Measurements from ENCODE around the gene FARS2.

GRCh38 chr6:5705252-5705651 lies 443.9 kb downstream of the FARS2 start:
- TF ChIP-seq POLR2A (IDR thresholded peaks at IDR 0.05): no peak
- TF ChIP-seq, protein P1, sequence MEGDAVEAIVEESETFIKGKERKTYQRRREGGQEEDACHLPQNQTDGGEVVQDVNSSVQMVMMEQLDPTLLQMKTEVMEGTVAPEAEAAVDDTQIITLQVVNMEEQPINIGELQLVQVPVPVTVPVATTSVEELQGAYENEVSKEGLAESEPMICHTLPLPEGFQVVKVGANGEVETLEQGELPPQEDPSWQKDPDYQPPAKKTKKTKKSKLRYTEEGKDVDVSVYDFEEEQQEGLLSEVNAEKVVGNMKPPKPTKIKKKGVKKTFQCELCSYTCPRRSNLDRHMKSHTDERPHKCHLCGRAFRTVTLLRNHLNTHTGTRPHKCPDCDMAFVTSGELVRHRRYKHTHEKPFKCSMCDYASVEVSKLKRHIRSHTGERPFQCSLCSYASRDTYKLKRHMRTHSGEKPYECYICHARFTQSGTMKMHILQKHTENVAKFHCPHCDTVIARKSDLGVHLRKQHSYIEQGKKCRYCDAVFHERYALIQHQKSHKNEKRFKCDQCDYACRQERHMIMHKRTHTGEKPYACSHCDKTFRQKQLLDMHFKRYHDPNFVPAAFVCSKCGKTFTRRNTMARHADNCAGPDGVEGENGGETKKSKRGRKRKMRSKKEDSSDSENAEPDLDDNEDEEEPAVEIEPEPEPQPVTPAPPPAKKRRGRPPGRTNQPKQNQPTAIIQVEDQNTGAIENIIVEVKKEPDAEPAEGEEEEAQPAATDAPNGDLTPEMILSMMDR (IDR thresholded peaks at IDR 0.05): no peak
- TF ChIP-seq EP300 (IDR thresholded peaks at IDR 0.05; ENCODE audit: low read depth): no peak
- TF ChIP-seq POLR2AphosphoS5 (IDR thresholded peaks at IDR 0.05): no peak

Data from transverse colon (tissue), 4 donors.